GM10248 (cell line): ENCODE measurements around the gene ANTXR1.

Source experiments
- CTCF ChIA-PET: fragments of 300-600 bp; sonication (Branson Sonifier 250); formaldehyde crosslinking; extraction: SDS; loops from one replicate; lab custom pipeline; 2021; ENCODE audit warnings: antibody characterized with exemption; lab: Yijun Ruan, JAX
- POLR2A ChIA-PET: fragments of 350-650 bp; sonication (Branson Sonifier 250); formaldehyde crosslinking; extraction: SDS; loops from one replicate; lab custom pipeline; 2020; ENCODE audit warnings: antibody characterized with exemption; lab: Yijun Ruan, JAX
- DNase-seq: peaks from one replicate; pipeline ENCODE4 v3.0.0; 2012; ENCODE audit errors: extremely low spot score
- TF ChIP-seq, protein P1 (sequence below): IDR thresholded peaks from 2 replicates; pipeline ENCODE4 v1.5.1; 2012; ENCODE audit warnings: mild to moderate bottlenecking, low read depth; ENCODE audit errors: extremely low read depth, missing control alignments, control extremely low read depth

ANTXR1 gene

DNA sequence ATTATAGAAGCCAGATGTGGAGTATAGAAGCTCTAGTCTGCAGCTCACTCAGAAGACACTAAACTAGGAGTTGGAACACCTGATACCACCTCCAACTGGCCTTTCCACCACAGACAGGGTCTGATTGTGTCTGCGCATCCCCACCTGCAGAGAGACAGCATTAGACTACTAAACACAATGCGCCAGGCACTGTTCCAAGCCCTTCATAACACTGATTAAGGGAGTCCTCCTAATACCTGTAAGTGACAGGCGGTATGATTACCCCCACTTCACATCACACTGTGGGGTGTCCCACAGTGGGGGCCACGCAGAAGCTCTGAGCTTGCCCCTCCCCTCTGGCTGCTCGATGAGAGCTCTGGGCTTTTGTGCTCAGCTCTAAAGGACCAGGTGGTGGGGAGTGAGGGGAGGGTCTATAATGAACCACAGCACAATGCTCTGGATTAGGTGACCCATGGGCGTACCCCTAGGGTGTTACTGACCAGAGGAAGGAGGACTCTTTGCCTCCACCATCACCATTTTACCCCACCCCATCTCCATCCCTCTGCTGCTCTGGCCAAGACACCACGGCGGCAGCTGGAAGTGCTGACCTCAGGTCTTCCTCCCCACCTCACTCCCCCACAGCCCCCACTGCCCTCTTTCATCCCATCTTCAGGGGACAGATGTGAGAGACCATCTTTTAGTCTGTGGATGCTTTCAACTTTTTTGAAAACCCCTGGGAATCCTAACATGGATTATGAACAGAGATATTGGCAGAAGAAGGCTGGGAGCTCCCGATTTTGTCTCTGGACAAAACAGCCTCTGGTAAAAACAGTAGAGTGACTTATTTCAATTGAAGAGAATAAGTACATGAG, 228.9 kb downstream of the ANTXR1 start:
- CTCF ChIA-PET: interaction anchor here (0.8 to 1.3 kb wide), 2 partner anchors 30 to 49 kb away, joined by 3 read pairs; no protein-coding TSS in a partner anchor
- TF ChIP-seq, protein P1, sequence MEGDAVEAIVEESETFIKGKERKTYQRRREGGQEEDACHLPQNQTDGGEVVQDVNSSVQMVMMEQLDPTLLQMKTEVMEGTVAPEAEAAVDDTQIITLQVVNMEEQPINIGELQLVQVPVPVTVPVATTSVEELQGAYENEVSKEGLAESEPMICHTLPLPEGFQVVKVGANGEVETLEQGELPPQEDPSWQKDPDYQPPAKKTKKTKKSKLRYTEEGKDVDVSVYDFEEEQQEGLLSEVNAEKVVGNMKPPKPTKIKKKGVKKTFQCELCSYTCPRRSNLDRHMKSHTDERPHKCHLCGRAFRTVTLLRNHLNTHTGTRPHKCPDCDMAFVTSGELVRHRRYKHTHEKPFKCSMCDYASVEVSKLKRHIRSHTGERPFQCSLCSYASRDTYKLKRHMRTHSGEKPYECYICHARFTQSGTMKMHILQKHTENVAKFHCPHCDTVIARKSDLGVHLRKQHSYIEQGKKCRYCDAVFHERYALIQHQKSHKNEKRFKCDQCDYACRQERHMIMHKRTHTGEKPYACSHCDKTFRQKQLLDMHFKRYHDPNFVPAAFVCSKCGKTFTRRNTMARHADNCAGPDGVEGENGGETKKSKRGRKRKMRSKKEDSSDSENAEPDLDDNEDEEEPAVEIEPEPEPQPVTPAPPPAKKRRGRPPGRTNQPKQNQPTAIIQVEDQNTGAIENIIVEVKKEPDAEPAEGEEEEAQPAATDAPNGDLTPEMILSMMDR: no peak
- POLR2A ChIA-PET: no interaction called here
- DNase-seq: no peak

DNA sequence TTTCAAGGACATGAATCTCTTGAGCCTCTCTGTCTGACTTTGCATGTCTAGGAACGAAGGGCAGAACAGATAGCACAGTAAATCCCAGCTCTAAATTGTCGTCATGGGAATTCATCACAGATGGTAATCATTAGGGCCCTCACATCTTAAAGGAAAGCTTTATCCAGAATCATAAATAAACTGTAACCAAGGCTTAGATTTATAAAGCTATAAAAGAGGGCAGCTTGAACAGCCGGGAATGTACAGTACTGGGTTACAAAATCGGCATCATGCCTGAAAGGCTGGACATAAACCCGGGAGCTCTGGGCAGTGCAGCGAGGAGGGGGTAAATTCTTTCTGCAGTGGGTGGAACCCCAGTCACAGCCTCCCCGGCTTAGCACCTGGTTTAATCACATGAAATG, 229.7 kb downstream of the ANTXR1 start:
- no peak for DNase-seq
- TF ChIP-seq, protein P1: no peak
- CTCF ChIA-PET: interaction anchor here (0.8 to 1.3 kb wide), 2 partner anchors 31 to 49 kb away, joined by 3 read pairs; no protein-coding TSS in a partner anchor
- POLR2A ChIA-PET: no interaction called here

GRCh38 chr2:69243652-69244051, 230.7 kb downstream of the ANTXR1 start:
- POLR2A ChIA-PET: no interaction called here
- TF ChIP-seq, protein P1: no peak
- CTCF ChIA-PET: no interaction called here
- no peak for DNase-seq

DNA sequence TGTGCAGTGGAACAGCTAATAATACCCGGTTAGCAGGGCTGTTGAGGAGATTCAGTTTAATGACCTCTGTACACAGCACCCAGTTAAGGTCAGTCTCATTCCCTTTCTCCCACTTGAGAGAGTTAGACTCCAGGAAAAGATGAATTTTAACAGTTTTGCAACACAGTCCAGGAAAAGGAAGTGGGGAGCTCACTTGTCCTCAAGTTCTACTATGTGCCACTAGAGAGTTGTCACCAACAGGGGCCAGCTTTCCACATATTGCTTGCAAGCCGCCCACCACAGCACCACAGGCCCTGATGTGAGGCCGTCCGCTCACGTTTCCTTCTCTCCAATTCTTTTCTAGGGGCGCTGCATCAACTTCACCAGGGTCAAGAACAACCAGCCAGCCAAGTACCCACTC, 231.9 kb downstream of the ANTXR1 start:
- DNase-seq: no peak
- CTCF ChIA-PET: interaction anchor here (0.8 kb wide), 1 partner anchor 14 kb away, joined by 3 read pairs; no protein-coding TSS in a partner anchor
- POLR2A ChIA-PET: no interaction called here
- TF ChIP-seq, protein P1: no peak

- POLR2A ChIA-PET: no interaction called here
- DNase-seq: no peak
- TF ChIP-seq, protein P1: no peak
- CTCF ChIA-PET: no interaction called here
These were observed 234.6 kb downstream of the ANTXR1 start for GRCh38 chr2:69247583-69247982.

GRCh38 chr2:69248232-69248631, 235.3 kb downstream of the ANTXR1 start:
- CTCF ChIA-PET: no interaction called here

More at GRCh38 chr2:69248232-69248631, 235.3 kb downstream of the ANTXR1 start:
- no peak for DNase-seq
- TF ChIP-seq, protein P1: no peak
- POLR2A ChIA-PET: no interaction called here
